ENCODE data around the gene JADE3.
A peak's percentile ranks its signal among the peaks of the same experiment; 100 is the strongest.

JADE3 gene

GRCh38 chrX:46912098-46912602 is at the start of gene JADE3:
Gene JADE3, plus strand, starts transcription at chrX:46912421. Its CDS starts 72,474 bp downstream, at chrX:46984895.
- DNase-seq (ENCODE audit: low read depth in 1 of 2, low spot score in 1 of 2), result no peak

GRCh38 chrX:46863072-46863471 is 49.1 kb upstream of the JADE3 start:
- no peak for DNase-seq (ENCODE audit: low read depth in 1 of 2, low spot score in 1 of 2)

- no peak for DNase-seq (ENCODE audit: low read depth in 1 of 2, low spot score in 1 of 2)
These were observed 47.6 kb upstream of the JADE3 start for GRCh38 chrX:46864606-46865005.

- no peak for DNase-seq (ENCODE audit: low read depth in 1 of 2, low spot score in 1 of 2)
These were observed 46.9 kb upstream of the JADE3 start for GRCh38 chrX:46865281-46865680.

GRCh38 chrX:46866726-46867125 is 45.5 kb upstream of the JADE3 start:
- no peak for DNase-seq (ENCODE audit: low read depth in 1 of 2, low spot score in 1 of 2)

- DNase-seq (ENCODE audit: low read depth in 1 of 2, low spot score in 1 of 2), result no peak
These were observed 38.5 kb upstream of the JADE3 start for GRCh38 chrX:46873746-46874145.

- no peak for DNase-seq (ENCODE audit: low read depth in 1 of 2, low spot score in 1 of 2)
These were observed 35.3 kb upstream of the JADE3 start for GRCh38 chrX:46876901-46877300.

- no peak for DNase-seq (ENCODE audit: low read depth in 1 of 2, low spot score in 1 of 2)
These were observed 30.0 kb upstream of the JADE3 start for GRCh38 chrX:46882266-46882665.

- DNase-seq (ENCODE audit: low read depth in 1 of 2, low spot score in 1 of 2), result no peak
These were observed 27.4 kb upstream of the JADE3 start for GRCh38 chrX:46884799-46885198.

GRCh38 chrX:46898207-46898606 is 14.0 kb upstream of the JADE3 start:
- DNase-seq (ENCODE audit: low read depth in 1 of 2, low spot score in 1 of 2), result no peak

GRCh38 chrX:46903458-46904242 is 8.6 kb upstream of the JADE3 start:
- DNase-seq (ENCODE audit: low read depth in 1 of 2, low spot score in 1 of 2), result peak; percentile 2 to 12

- no peak for DNase-seq (ENCODE audit: low read depth in 1 of 2, low spot score in 1 of 2)
These were observed 7.6 kb upstream of the JADE3 start for GRCh38 chrX:46904626-46905025.

- no peak for DNase-seq (ENCODE audit: low read depth in 1 of 2, low spot score in 1 of 2)
These were observed 1.8 kb upstream of the JADE3 start for GRCh38 chrX:46910415-46910814.

- DNase-seq (ENCODE audit: low read depth in 1 of 2, low spot score in 1 of 2), result no peak
These were observed 626 bp downstream of the JADE3 start for GRCh38 chrX:46912603-46913491.

GRCh38 chrX:46913667-46914066 is 1.4 kb downstream of the JADE3 start:
- DNase-seq (ENCODE audit: low read depth in 1 of 2, low spot score in 1 of 2), result no peak

GRCh38 chrX:46916273-46916672 is 4.1 kb downstream of the JADE3 start:
- no peak for DNase-seq (ENCODE audit: low read depth in 1 of 2, low spot score in 1 of 2)

- DNase-seq (ENCODE audit: low read depth in 1 of 2, low spot score in 1 of 2), result no peak
These were observed 5.4 kb downstream of the JADE3 start for GRCh38 chrX:46917622-46918021.

GRCh38 chrX:46918434-46918833 is 6.2 kb downstream of the JADE3 start:
- no peak for DNase-seq (ENCODE audit: low read depth in 1 of 2, low spot score in 1 of 2)

GRCh38 chrX:46920235-46920634 is 8.0 kb downstream of the JADE3 start:
- no peak for DNase-seq (ENCODE audit: low read depth in 1 of 2, low spot score in 1 of 2)

GRCh38 chrX:46922611-46923010 is 10.4 kb downstream of the JADE3 start:
- no peak for DNase-seq (ENCODE audit: low read depth in 1 of 2, low spot score in 1 of 2)

GRCh38 chrX:46927718-46928117 is 15.5 kb downstream of the JADE3 start:
- no peak for DNase-seq (ENCODE audit: low read depth in 1 of 2, low spot score in 1 of 2)

Measured in activated CD4-positive, alpha-beta T cell treated with anti-CD3 and anti-CD28 coated beads, Interleukin-2, amount 50 U/mL, for 24 hours (primary cell).